ENCODE measurements around the gene PTPRO. TPM values are rescaled to one million over a fixed set of nuclear protein-coding genes. Genes with fewer than 3 reads are reported as not detected.

PTPRO gene
- total RNA-seq (2014; rRNA removed; shearing (Covaris generic)) = 0.07 TPM in 1 of 2 replicates, not detected in the other
- 0.14 and 0.26 TPM in 2 replicates for polyA plus RNA-seq (2015; cell fraction: cytosol; rRNA removed)
- 0.32 and 0.36 TPM in 2 replicates for polyA plus RNA-seq (2015; cell fraction: nucleus; rRNA removed)

DNA sequence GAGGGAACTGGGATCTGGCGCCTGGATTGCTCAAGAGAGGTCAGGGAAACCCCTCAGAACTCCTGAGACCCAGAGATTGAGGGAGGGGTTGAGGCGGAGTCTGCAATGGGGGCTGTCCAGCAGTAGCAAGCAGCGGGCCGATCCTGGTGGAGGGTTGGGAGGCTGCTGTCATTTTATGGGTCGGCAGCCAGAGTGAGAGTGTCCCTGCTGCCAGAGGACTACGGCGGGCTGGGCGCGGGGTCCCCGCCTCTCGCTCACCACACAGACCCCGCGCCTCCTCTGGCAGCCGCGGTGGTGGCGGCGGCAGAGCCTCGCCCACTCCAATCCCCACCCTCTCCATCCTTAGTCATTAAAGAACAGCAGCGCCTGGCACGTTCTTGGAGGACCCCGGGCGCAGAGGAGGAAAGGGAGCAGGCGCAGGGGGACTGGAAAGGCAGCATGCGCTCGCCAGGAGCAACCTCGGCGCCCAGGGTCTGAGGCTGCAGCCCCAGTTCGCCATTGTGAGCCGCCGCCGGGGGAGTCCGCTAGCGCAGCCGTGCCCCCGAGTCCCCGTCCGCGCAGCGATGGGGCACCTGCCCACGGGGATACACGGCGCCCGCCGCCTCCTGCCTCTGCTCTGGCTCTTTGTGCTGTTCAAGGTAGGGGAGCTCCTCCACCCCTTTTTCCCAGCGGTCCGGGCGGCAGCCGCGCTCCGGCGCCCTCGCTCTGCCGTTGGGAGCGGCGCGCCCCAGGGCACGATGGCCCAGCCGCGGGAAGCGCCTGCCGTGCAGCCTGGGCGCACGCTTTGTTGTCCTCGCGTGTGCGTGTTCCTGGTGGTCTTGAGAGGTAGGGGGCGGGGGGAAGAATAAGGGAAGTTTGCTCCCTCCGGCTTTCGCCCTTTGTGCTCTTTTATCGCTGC, at the start of gene PTPRO:
TSS of gene PTPRO (plus strand) at position 345 of the 898 bp plus-strand sequence.
- peak; percentile 14 for DNase-seq (ENCODE audit: low read depth)

DNA sequence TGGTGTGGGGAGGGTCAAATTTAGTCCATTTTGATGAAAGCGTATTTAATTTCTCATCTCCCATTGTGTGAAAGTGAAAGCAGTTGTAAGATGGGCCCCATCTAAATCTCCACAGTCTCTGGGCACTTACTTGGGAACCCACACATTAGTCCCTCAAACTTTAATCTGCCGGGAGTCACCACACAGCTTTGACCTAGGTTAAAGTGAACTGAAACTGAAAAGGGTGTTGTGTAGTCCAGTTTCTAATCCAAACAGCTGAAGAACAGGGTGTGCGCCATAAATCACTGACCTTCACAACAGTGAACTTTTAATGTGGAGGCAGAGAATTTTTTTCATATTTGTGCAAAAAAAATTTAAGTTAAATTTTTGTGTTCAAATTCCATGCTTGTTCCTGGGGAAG, 48.4 kb upstream of the PTPRO start:
- DNase-seq (ENCODE audit: low read depth) = no peak

DNA sequence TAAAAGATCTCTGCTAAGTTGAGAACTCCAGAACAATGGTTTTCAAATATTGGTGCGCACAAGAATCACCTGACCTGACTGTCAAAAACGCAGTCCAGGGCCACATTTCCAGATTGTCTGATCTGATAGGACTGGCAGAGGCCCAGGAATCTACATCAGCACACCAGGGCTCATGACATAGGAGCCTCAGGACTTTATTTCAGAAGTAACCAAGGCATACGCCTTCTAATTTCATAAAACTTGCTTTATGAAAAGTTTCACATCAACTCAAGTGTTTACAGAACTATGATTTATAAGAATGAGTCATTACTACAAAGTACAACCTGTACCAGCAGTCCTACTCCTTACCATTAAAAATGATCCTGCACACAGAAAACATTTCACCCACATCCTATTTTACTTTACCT, 47.7 kb upstream of the PTPRO start:
- DNase-seq (ENCODE audit: low read depth) = no peak

DNA sequence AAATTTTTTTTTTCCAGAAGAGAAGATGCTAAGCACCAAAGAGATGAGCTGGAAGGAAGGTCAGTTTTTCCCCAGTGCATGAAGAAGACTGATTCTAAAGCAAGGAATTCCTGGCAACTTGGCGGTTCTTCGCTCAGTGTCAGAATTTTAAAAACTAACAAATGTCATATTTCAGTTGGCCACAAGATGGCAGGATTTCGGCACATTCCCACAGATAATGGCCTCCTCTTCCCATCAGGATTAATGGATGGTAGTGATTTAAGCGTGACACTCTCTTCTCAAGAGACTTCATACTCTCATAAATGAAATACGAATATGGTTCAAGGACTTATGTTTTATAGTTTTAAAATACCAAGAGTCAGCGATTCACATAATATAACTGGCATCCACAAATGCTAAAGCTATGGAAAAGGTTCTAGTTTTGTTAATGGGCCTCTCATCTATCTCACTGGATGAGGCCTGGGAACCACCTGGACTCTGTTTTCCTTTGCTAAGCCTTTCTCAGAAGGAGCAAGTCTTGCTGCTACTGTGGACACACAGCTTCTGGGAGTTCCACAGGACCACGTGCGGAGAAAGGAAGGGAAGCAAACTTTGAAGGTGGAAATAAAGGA, 46.1 kb upstream of the PTPRO start:
- DNase-seq (ENCODE audit: low read depth) = peak; percentile 43

DNA sequence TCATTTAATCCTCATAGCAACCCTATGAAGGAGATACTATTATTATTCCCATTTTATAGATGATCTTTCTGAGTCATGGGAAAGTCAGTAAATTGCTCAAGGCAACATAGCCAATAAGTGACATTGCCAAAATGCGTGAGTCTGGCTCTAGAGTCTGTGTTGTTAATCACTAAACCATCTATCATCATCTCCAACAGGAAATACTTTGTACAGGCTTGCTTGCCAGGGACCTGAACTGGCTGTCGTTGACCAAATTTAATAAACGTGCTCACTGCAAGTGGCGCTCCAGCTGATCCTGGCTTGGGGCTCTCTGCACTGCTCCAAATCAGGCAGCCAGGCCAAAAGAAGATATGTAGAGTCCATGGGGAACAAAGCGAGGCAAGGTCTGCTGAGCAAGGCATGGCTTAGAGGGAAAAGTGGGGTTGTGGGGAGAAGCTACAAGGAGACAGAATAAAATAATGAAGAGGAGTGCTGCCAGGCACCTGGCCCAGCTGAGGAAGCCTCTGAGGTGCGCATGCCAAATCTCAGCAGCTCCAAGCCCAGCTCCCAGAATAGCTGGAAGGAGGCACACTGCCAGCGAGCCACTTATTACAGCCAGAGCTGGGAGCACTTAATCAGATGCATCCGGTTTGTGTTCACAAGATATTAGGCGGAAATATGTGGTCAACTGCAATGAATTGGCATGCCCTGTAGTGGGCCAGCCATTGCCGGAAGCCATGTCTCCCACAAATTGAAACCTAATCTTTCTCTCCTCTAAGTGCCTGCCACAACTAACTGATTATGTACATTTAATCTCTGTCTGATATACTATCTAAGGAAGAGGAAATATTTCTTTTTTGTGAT, 43.3 kb upstream of the PTPRO start:
- DNase-seq (ENCODE audit: low read depth) = peak; percentile 59

DNA sequence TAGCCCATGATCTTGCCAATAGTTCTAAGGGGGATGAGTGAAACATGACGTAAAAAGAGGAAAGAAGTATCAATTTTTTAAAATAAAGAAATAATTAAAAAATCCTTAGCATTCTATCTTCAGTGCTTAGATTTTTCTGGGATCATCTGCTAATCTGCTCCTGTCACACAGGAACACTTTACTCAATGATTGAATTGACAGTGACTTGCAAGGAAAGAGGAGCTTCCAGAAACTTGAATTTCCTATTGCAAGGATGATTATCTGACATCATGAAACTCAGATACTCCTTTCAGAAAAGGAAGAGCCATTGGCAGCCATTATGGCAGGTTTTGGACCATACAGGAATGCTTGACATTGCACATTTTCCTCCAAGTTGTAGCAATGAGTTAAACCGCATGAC, 41.4 kb upstream of the PTPRO start:
- no peak for DNase-seq (ENCODE audit: low read depth)

DNA sequence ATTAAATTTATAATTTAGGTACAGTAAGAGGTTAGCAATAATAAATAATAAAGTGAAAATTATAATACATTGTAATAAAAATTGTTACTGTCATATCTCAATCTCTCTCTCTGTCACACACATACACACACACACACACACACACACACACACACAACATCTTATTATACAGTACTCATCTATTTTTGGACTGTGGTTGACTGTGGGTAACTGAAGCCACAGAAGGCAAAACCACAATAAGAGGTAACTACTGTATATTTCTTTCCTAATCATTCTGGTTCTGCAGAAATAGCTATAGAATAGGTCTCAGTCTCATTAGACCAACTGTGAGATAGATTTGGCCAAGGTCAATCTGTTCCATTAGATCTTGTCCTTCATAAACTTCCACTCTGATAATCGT, 33.1 kb upstream of the PTPRO start:
- no peak for DNase-seq (ENCODE audit: low read depth)

DNA sequence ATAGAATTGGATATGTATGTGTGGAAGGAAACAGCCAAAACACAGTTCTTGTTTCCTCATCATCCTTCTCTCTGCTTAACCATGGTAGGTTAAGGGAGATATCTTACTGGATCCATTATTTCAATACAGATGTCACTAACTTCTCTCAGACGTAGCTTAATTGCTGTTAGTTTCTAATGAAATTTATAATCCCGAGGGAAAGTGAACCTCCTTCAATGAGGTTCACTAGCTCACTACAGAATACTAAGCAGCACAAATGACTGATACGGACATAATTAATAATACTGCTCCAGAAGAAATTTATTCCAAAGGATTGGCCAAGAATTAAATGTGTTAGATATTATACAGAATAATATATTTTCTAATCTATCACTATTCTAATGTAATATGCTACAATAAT, 28.6 kb upstream of the PTPRO start:
- no peak for DNase-seq (ENCODE audit: low read depth)

DNA sequence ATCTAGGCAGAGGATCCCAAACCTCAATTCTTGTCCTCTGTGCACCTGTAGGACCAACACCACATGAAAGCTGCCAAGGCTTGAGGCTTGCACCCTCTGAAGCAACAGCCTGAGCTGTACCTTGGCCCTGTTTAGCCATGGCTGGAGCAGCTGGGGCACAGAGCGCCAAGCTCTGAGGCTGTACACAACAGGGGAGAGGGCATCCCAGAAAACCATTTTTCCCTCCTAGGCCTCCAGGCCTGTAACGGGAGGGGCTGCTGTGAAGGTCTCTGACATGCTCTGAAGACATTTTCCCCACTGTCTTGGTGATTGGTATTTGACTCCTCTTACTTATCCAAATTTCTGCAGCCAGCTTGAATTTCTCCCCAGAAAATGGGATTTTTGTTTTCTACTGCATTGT, 22.4 kb upstream of the PTPRO start:
- DNase-seq (ENCODE audit: low read depth) = no peak

DNA sequence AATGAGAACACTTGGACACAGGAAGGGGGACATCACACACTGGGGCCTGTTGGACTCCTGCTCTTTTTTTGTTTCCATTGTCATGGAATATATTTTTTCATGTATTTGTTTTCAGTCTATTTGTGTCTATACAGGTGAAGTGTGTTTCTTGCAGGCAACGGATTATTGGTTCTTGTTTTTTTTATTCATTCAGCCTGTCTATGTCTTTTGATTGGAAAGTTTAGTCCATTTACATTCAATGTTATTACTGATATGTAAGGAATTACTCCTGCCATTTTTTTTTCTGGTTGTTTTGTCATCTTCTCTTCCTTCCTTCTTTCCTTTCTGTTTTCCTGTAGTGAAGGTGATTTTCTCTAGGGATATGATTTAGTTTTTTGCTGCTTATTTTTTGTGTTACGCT, 18.0 kb upstream of the PTPRO start:
- DNase-seq (ENCODE audit: low read depth) = no peak

DNA sequence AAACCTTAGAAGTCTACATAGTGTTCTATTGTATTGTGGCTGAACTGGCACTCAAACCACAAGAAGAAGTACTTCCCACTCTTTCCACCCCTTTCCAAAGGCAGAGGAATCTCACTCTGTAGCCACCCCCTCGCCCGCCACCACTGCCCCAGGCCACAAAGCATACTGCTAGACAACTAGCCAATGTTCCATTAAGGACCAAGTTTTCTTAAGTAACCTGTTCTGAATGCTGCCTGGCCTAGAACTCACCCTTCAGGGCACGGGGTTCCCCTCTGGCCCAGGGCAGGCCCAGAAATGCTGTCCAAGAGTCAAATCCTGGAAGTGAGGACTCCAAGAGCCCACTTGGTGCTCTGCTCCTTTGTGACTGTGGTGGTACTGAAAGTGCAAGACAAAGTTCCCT, 15.7 kb upstream of the PTPRO start:
- no peak for DNase-seq (ENCODE audit: low read depth)

DNA sequence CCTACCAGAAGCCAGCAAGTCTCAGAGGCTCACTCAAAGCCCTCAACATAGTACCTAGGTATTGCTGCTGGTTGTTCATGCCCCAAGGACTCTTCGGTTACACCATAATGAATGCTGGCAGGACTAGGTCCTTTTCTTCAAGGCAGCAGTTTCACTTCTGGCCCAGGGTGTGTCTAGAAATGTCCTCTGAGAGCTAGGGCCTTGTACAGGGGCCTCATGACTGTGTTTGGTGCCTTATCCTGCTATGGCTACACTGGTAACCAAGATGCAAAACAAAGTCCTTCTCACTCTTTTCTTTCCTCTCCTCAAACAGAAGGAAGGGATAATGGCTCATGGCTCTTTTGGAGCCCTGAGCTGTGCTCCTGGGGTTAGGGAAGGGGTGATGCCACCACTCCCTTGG, 15.2 kb upstream of the PTPRO start:
- DNase-seq (ENCODE audit: low read depth) = no peak

DNA sequence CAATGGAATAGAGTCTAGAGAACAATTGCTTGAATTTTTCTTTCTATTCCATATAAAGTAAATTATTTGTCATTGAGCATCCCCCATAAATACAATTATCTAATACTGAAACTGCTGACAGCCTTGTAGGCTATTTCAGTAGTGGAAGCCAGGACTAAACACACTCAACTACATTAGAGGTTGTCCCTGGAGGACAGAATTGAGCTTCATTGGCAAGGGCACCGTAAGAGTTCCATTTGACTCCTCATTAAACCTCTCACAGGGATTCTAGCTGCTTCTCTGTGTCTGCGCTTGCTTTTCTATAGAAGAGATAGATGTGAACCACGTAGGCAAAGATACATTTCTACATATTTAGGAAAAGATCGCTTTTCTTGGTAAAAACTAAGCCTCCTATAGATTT, 3.5 kb upstream of the PTPRO start:
- no peak for DNase-seq (ENCODE audit: low read depth)

DNA sequence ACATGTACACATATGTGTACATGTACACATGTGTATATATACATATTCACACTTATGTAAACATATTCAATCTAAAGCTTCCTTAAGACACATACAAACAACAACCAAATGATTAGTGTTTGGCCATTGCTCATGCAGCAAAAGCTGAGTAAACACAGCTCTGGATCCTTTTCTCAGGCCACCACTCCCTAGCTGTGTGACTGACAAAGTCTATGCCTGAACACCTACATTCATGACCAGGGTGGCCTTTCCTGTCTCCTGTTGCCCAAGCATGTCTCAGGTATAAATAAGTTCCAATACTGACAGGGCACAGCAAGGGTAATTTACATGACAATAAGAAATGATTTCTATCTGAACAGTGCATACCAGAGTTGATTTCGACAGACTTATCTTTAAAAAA, 1.4 kb upstream of the PTPRO start:
- DNase-seq (ENCODE audit: low read depth) = no peak

DNA sequence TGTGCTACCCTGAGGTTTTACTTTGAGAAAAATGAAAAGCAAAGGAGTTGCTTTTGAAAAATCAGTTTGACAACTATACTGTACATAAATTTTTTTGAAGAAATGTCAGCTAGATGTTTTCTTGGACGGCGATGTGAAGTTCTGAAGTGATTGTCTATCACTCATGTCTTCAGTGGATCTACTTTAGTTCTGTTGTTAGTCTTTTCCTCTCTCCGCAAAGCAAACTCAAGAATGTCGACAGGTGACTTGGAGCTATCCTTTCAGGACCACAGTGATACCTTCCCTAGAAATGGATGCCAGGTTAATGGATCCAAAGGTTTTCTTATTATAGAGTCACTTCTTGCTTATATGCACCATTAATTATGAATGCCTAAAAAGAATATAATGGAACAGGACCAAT, 1.2 kb downstream of the PTPRO start:
- DNase-seq (ENCODE audit: low read depth) = no peak

DNA sequence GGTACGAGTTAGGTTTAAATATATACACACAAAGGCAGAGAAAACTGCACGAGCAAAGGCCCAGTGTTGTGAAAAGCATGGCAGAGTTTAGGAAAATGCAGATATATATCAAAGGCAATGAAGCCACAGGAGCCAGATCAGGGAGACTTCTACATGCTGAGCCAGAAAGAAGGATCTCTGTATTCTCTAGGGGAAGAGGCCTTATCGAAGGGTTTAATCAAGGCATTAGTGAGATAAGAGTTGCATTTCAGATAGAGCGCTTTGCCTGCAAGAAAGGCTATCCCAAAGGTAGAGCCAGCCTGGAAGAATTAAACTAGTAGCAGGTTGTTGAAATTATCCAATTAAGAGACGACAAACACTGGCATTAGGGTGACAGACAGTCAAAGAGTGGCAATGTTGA, 7.6 kb downstream of the PTPRO start:
- no peak for DNase-seq (ENCODE audit: low read depth)

DNA sequence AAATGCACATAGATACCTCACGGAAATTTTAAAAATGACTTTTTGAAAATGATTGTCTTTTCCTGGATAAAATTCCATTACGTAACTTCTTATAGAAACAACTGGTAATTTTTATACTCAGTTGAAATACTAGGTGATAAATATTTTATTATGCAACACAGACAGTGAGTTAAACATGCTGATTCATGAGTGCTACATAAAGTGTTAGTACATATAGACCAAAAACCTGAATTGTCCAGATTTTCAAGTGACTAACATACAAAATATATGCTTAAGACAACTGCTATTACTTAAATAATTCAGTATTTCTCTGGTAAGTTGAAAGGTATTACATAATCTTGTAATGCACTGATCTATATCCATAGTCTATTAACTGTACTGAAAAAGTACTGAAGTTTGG, 11.9 kb downstream of the PTPRO start:
- DNase-seq (ENCODE audit: low read depth) = no peak

DNA sequence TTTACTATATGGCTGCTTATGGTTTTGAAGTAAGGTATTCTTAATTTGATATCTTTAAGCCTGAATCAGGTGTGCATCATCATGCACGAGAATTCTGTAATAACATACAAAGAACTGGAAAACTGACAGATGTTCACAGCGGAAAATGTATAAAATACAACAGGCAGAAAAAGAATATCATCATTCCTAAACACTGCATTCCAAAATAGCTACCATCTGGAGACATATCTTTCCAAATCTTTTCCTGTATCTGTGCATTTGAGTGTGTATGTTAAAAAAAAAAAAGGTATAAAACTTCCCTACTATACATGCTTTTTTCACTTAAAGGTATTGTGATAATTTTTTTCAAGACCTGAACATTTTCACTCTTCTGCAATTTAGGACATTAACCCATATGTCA, 13.7 kb downstream of the PTPRO start:
- no peak for DNase-seq (ENCODE audit: low read depth)

DNA sequence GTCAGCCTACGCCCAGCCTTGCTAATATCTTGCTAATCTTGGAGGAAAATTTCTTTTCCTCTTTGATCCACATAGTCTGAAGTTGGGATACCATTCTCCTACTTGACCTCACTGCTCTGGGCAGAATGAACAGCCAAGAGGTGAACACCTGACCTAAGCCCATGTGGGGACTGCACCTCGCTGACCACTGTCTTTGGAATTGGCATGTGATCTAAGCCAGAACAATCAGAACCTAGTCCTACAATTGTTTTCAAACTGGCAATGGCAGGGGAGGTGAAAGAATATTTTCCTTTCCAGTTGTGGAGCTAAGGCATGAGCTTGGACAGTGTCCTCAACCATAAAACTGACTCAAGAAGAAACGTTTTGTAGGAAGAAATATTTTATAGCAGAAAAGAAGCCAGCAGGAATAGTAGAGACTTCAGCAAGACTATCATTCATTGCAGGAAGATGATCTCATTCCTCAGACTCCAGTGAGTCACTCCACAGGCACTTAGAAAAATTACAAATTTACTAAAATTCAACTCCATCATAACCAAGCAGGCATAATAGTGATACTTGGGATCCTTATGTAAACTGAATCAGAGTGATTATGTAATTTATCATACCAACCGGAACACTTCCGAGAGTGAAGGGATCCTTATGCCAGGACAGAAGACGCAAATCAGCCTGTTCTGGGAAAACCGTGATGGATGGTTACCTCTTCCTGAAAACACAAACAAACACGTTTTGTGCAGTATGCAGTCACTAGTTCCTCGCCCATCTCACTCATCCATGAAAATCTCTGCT, 14.7 kb downstream of the PTPRO start:
- peak; percentile 83 for DNase-seq (ENCODE audit: low read depth)

DNA sequence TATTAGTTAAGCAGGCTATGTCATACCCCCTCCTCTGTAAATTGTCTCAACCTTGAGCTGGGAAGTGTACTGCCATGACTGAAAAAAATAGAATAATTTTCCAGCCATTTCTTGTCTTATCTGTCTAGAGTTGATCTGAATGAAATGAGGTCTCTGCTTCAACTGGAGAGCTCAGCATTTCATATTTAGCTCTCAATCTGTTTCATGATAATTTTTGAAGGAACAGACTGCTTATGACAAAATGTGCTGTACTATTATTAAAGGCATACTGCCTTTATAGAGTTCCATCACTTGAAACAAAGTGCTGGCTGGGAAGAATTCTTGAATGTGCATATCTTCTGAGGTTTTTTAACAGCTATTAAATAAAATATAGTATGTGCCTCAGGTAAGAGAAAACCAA, 19.1 kb downstream of the PTPRO start:
- no peak for DNase-seq (ENCODE audit: low read depth)

DNA sequence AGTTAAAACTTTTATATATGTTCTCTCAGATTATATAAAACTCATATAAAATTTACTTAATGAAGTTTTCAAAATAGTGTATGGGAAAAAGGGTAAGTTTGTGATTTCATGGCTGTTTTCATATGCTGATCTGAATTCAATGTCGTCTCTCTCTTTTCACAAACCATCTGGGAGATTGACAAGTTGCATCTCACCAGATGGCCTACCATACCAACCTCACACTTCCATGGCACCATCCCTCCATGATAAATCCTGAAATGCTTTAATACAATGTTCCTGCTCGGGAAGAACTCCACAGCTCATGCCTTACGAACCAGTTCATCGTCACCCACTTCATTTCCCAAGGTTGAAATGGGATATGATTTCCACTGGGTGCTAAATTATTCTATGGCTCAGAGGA, 22.3 kb downstream of the PTPRO start:
- no peak for DNase-seq (ENCODE audit: low read depth)

Measured in HT1080 (cell line).